Activated T-cell treated with anti-CD3 and anti-CD28 coated beads, Interleukin-2, amount 50 U/mL, for 4 hours (primary cell): ENCODE measurements around the gene ORAI3. TPM values are rescaled to one million over a fixed set of nuclear protein-coding genes. Genes with fewer than 3 reads are reported as not detected.

Source experiments
- ATAC-seq, 2 donors: fragments of 200-7000 bp; cut with Tn5 transposase; one replicate each; pipeline ENCODE4 v1.10.0; 2021
- DNase-seq: peaks from one replicate; pipeline ENCODE4 v3.0.0-alpha.2; 2020
- H3K27me3 Mint-ChIP-seq: one replicate; pipeline ENCODE4 v1.8.0; 2021; ENCODE audit warnings: low read depth, mixed read lengths
- H3K36me3 Mint-ChIP-seq: one replicate; pipeline ENCODE4 v1.8.0; 2022; ENCODE audit warnings: mixed read lengths; ENCODE audit not compliant: insufficient read depth
- H3K4me1 Mint-ChIP-seq: one replicate; pipeline ENCODE4 v1.8.0; 2021; ENCODE audit warnings: low read depth, mixed read lengths
- H3K4me3 Mint-ChIP-seq: one replicate; pipeline ENCODE4 v1.8.0; 2021; ENCODE audit warnings: mild to moderate bottlenecking, moderate library complexity, mixed read lengths
- H3K9me3 Mint-ChIP-seq: one replicate; pipeline ENCODE4 v1.8.0; 2021; ENCODE audit warnings: mixed read lengths
- total RNA-seq, 3 donors: library from RNA; stranded (reverse); gene quantifications; one replicate each; pipeline ENCODE4 v1.2.1, GENCODE V29; 2021

ORAI3 gene
- total RNA-seq, 3 donors from 2014 or later = 1.5 to 3.3 (median 2.8) TPM

GRCh38 chr16:30982548-30983288 is 33.9 kb downstream of the ORAI3 start:
- Mint-ChIP-seq H3K36me3 (peaks cover 21% of the 10 kb centered on the region), H3K4me1 (peaks cover 2% of the 10 kb centered on the region), H3K9me3 (no peaks in the 10 kb centered on the region), H3K27me3 (no peaks in the 10 kb centered on the region), H3K4me3 (no peak overlapping the region)
- DNase-seq = no peak
- no peak for ATAC-seq

DNA sequence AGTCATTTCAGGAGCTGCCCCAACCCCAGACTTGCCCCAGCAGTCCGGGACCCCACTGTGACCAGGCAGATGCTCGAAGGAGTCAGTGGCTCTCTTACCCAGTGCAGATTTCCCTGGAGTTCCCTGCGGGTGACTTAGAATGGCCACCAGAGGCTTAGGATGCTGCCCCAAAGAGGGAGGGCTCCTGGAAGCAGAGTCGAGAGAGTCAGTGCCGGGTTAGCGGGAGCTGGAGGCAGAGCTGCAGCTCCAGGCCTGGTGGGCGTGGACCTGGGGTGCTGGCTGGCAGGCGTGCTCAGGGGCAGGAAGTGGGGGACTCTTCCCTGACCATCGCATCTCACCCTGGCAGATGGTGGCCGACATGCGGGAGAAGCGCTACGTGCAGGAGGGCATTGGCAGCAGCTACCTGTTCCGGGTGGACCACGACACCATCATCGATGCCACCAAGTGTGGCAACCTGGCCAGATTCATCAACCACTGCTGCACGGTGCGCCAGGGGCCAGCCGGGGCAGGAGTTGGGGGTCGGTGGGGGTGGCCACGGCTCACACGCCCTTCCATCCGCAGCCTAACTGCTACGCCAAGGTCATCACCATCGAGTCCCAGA is 34.5 kb downstream of the ORAI3 start:
- H3K4me1 Mint-ChIP-seq = peaks cover 2% of the 10 kb centered on the region
- H3K27me3 Mint-ChIP-seq = no peaks in the 10 kb centered on the region
- H3K4me3 Mint-ChIP-seq = no peak overlapping the region
- no peak for DNase-seq
- H3K36me3 Mint-ChIP-seq = peaks cover 21% of the 10 kb centered on the region
- no peaks in the 10 kb centered on the region for H3K9me3 Mint-ChIP-seq
- no peak for ATAC-seq

- DNase-seq = no peak
- no peaks in the 10 kb centered on the region for H3K27me3 Mint-ChIP-seq
- H3K9me3 Mint-ChIP-seq = no peaks in the 10 kb centered on the region
- no peak overlapping the region for H3K4me3 Mint-ChIP-seq
- peaks cover 2% of the 10 kb centered on the region for H3K4me1 Mint-ChIP-seq
- H3K36me3 Mint-ChIP-seq = peaks cover 15% of the 10 kb centered on the region
- no peak for ATAC-seq
These were observed 35.2 kb downstream of the ORAI3 start for GRCh38 chr16:30983898-30984610.

GRCh38 chr16:30984669-30985400 is 36.0 kb downstream of the ORAI3 start, which contains the start of gene HSD3B7:
Gene HSD3B7, plus strand, starts transcription at chr16:30985207. Its CDS starts 452 bp downstream, at chr16:30985659.
- peaks cover 15% of the 10 kb centered on the region for H3K36me3 Mint-ChIP-seq
- DNase-seq = peak; percentile 83
- peak; percentile 76 to 78 for ATAC-seq
- peaks cover 2% of the 10 kb centered on the region for H3K4me1 Mint-ChIP-seq
- no peak within 1 kb of the TSS for H3K4me3 Mint-ChIP-seq
- no peaks in the 10 kb centered on the region for H3K9me3 Mint-ChIP-seq
- no peaks in the 10 kb centered on the region for H3K27me3 Mint-ChIP-seq

- peaks cover 11% of the 10 kb centered on the region for H3K36me3 Mint-ChIP-seq
- H3K4me1 Mint-ChIP-seq = peaks cover 2% of the 10 kb centered on the region
- ATAC-seq (peak; percentile 6 to 16), DNase-seq (no peak)
- H3K9me3 Mint-ChIP-seq = no peaks in the 10 kb centered on the region
- no peak overlapping the region for H3K4me3 Mint-ChIP-seq
- H3K27me3 Mint-ChIP-seq = no peaks in the 10 kb centered on the region
These were observed 36.7 kb downstream of the ORAI3 start for GRCh38 chr16:30985401-30986128.

DNA sequence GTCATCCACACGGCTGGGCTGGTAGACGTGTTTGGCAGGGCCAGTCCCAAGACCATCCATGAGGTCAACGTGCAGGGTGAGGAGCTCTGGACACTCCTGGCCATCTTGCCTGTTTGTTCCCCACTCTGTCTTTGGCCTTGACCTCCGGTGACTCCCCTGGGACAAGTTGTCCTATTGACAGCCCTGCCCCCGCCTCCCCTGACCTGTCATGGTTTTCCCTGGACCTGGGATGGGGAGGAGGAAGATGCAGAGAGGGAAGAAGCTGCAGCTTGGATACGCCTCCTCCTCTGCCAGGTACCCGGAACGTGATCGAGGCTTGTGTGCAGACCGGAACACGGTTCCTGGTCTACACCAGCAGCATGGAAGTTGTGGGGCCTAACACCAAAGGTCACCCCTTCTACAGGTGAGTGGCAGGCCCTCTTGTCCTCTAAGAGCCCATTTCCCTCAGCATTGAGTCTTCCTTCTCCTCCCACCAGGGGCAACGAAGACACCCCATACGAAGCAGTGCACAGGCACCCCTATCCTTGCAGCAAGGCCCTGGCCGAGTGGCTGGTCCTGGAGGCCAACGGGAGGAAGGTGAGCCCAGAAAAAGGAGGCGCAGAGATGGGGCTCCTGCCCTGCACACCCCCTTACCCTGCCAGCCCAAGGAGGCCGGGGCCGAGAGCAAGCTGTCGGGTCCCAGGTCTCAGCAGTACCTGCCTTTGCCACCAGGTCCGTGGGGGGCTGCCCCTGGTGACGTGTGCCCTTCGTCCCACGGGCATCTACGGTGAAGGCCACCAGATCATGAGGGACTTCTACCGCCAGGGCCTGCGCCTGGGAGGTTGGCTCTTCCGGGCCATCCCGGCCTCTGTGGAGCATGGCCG is 37.5 kb downstream of the ORAI3 start:
- Mint-ChIP-seq H3K36me3 (peaks cover 9% of the 10 kb centered on the region), H3K4me3 (no peak overlapping the region), H3K9me3 (no peaks in the 10 kb centered on the region), H3K4me1 (peaks cover 2% of the 10 kb centered on the region), H3K27me3 (no peaks in the 10 kb centered on the region)
- ATAC-seq (no peak), DNase-seq (no peak)

GRCh38 chr16:30987581-30988190 is 38.8 kb downstream of the ORAI3 start:
- Mint-ChIP-seq H3K4me1 (peaks cover 2% of the 10 kb centered on the region), H3K9me3 (no peaks in the 10 kb centered on the region), H3K36me3 (peaks cover 5% of the 10 kb centered on the region), H3K4me3 (no peak overlapping the region), H3K27me3 (no peaks in the 10 kb centered on the region)
- ATAC-seq (no peak), DNase-seq (no peak)

- H3K36me3 Mint-ChIP-seq = no peaks in the 10 kb centered on the region
- peaks cover under 1% of the 10 kb centered on the region for H3K4me1 Mint-ChIP-seq
- H3K4me3 Mint-ChIP-seq = no peak overlapping the region
- H3K9me3 Mint-ChIP-seq = no peaks in the 10 kb centered on the region
- ATAC-seq (no peak), DNase-seq (no peak)
- no peaks in the 10 kb centered on the region for H3K27me3 Mint-ChIP-seq
These were observed 40.7 kb downstream of the ORAI3 start for GRCh38 chr16:30989469-30990047.

GRCh38 chr16:30990105-30990504 is 41.2 kb downstream of the ORAI3 start:
- Mint-ChIP-seq H3K36me3 (no peaks in the 10 kb centered on the region), H3K9me3 (no peaks in the 10 kb centered on the region), H3K4me1 (peaks cover 2% of the 10 kb centered on the region), H3K4me3 (no peak overlapping the region), H3K27me3 (no peaks in the 10 kb centered on the region)
- DNase-seq (no peak), ATAC-seq (no peak)

DNA sequence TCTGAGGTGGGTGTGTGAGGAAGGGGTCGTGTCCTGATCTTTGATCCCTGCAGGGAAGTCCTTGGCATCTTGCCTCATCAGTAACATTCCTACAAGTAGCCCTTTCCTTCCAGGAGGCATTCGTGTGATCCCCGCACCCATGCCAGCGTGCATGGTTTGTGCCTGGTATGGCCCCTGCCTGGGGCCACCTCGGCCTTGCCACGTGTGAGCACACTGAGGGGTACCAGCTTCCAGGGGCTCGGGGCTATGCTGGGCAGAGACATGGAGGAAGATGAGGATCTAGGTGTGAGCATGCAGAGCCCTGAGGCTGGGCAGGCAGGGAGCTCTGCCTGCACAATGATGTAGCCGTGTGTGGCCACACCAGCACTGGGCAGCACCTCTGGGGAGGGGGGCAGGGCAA is 42.2 kb downstream of the ORAI3 start:
- ATAC-seq = no peak
- H3K9me3 Mint-ChIP-seq = no peaks in the 10 kb centered on the region
- H3K27me3 Mint-ChIP-seq = no peaks in the 10 kb centered on the region
- H3K4me3 Mint-ChIP-seq = no peak overlapping the region
- no peak for DNase-seq
- H3K36me3 Mint-ChIP-seq = no peaks in the 10 kb centered on the region
- H3K4me1 Mint-ChIP-seq = peaks cover 2% of the 10 kb centered on the region

DNA sequence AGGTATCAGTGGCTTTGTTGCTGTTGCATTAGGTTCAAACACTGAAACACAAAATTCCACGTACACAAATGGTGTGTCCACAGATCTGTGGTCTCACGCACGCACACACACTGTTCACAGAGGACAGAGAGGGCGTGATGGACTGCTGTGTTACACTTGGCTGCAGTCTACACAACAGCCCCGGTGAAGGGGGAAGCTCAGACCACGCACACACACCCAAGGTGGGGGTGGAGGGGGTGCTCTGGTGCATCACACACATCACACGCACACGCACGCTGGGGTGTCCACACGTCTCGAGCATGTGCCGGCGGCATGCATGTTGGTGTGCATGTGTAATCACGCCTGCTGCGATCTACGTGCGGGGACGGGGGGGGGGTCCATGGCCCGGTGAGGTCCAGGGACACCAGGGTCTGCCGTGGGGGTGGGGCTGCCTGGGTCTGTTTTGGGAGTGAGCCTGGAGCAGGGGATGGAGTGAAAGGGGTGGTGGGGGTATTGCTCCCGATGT is 43.5 kb downstream of the ORAI3 start:
- Mint-ChIP-seq H3K4me1 (peaks cover 8% of the 10 kb centered on the region), H3K9me3 (no peaks in the 10 kb centered on the region), H3K4me3 (no peak overlapping the region), H3K36me3 (no peaks in the 10 kb centered on the region), H3K27me3 (no peaks in the 10 kb centered on the region)
- no peak for DNase-seq
- no peak for ATAC-seq
